GM12878 (cell line): ENCODE results near the gene CYBC1. TPM values are rescaled to one million over a fixed set of nuclear protein-coding genes. Genes with fewer than 3 reads are reported as not detected.

ENCODE experiments used
- ATAC-seq: fragments of 200-7000 bp; cut with Tn5 transposase; 3 replicates; pipeline ENCODE4 v1.9.1; 2020; ENCODE audit warnings: mild to moderate bottlenecking, moderate library complexity
- BruUV-seq: library from RNA; stranded (reverse); fragments of 400-500 nt; replicated peaks from 2 replicates; lab custom pipeline; 2021; lab: Mats Ljungman, UMichigan
- CTCF ChIA-PET: fragments of 300-600 bp; sonication (Branson Sonifier 250); formaldehyde crosslinking; extraction: SDS; loops from one replicate; lab custom pipeline; 2021; ENCODE audit warnings: inconsistent platforms; lab: Yijun Ruan, JAX
- POLR2A ChIA-PET: fragments of 350-600 bp; formaldehyde crosslinking; extraction: SDS; loops from one replicate; lab custom pipeline; 2021; ENCODE audit warnings: inconsistent platforms; lab: Charles Lee
- RAD21 ChIA-PET: fragments of 300-600 bp; sonication (Branson Sonifier 250); formaldehyde crosslinking; loops from one replicate; lab custom pipeline; 2023; ENCODE audit warnings: antibody characterized with exemption; ENCODE audit not compliant: unreplicated experiment; lab: Charles Lee
- SMC1A ChIA-PET: fragments of 300-600 bp; sonication (Branson Sonifier 250); formaldehyde crosslinking; loops from one replicate; lab custom pipeline; 2023; ENCODE audit not compliant: unreplicated experiment, uncharacterized antibody; lab: Charles Lee
- DNase-seq: peaks from one replicate; pipeline ENCODE4 v3.0.0-alpha.2; 2011; ENCODE audit warnings: low read depth, low spot score
- FAIRE-seq: peaks from 3 replicates; lab custom pipeline; 2011; peaks lifted over from hg19 to GRCh38; lab: Jason Lieb, UNC
- H2AFZ ChIP-seq: 2 replicates; pipeline ENCODE4 v1.6.0; 2011; ENCODE audit warnings: low read depth, low read length, control low read depth; ENCODE audit not compliant: control insufficient read depth
- H3K27ac ChIP-seq: 2 replicates; pipeline ENCODE4 v1.5.1; 2011; ENCODE audit warnings: control low read depth; ENCODE audit not compliant: control insufficient read depth, insufficient read depth
- H3K27me3 ChIP-seq, 2 experiments: replicated peaks in 1 of 2; 2 replicates each; pipeline versions ENCODE4 v1.6.0 to v1.6.1; 2011; ENCODE audit warnings: low read length in 1 of 2; ENCODE audit not compliant: control insufficient read depth in 2 of 2, insufficient read depth in 2 of 2
- H3K36me3 ChIP-seq, 2 experiments: 2 replicates each; pipeline ENCODE4 v1.5.1; 2011; ENCODE audit warnings: low read length in 1 of 2; ENCODE audit not compliant: control insufficient read depth in 2 of 2, insufficient read depth in 2 of 2
- H3K4me1 ChIP-seq: 2 replicates; pipeline ENCODE4 v1.6.1; 2011; ENCODE audit warnings: mild to moderate bottlenecking, low read length, moderate library complexity, mixed read lengths; ENCODE audit not compliant: control insufficient read depth, insufficient read depth
- H3K4me2 ChIP-seq: 2 replicates; pipeline ENCODE4 v1.6.0; 2011; ENCODE audit warnings: control low read depth; ENCODE audit not compliant: control insufficient read depth, insufficient read depth
- H3K4me3 ChIP-seq: fragments of 200-600 bp; sonication (generic); 2 replicates; pipeline ENCODE4 v1.5.1; 2016
- H3K79me2 ChIP-seq: 2 replicates; pipeline ENCODE4 v1.6.0; 2011; ENCODE audit warnings: low read length; ENCODE audit not compliant: control insufficient read depth, insufficient read depth
- H3K9ac ChIP-seq: 2 replicates; pipeline ENCODE4 v1.8.0; 2011; ENCODE audit warnings: low read length, control low read depth, mixed read lengths; ENCODE audit not compliant: control insufficient read depth, insufficient read depth
- H3K9me3 ChIP-seq: replicated peaks from 3 replicates; pipeline ENCODE4 v1.5.1; 2011; ENCODE audit warnings: mild to moderate bottlenecking, low read length; ENCODE audit not compliant: control insufficient read depth, insufficient read depth
- H4K20me1 ChIP-seq: 2 replicates; pipeline ENCODE4 v1.6.0; 2011; ENCODE audit not compliant: control insufficient read depth, insufficient read depth
- CTCF ChIP-seq, 3 experiments: IDR thresholded peaks in 2 of 3; conservative IDR thresholded peaks in 1 of 3; 2 replicates each; pipeline ENCODE4 v1.5.1; 2011; ENCODE audit warnings: low read depth in 3 of 3, low read length in 3 of 3, mild to moderate bottlenecking in 3 of 3, control low read depth in 2 of 3, moderate library complexity in 2 of 3, inconsistent platforms in 1 of 3, mixed read lengths in 1 of 3; ENCODE audit not compliant: control insufficient read depth in 2 of 3, insufficient read depth in 1 of 3; ENCODE audit errors: extremely low read depth in 1 of 3
- HSF1 ChIP-seq: fragments of 150-350 bp; IDR thresholded peaks from 2 replicates; pipeline ENCODE4 v1.6.1; 2014; ENCODE audit warnings: mild to moderate bottlenecking, low read depth, low read length
- WGBS: methylation state at CpG from one replicate; pipeline ENCODE4 v1.1.6; 2016; ENCODE audit warnings: low lambda C conversion rate; ENCODE audit not compliant: insufficient replicate concordance, insufficient coverage; ENCODE audit errors: missing lambda C conversion rate; 5-methylcytosine and 5-hydroxymethylcytosine counted together
- in situ Hi-C: fragments of 300-500 bp; cut with MboI; formaldehyde crosslinking; loops from 9 replicates; pipeline ENCODE4 v1.14.3; 2018; ENCODE audit warnings: mixed read lengths
- intact Hi-C: fragments of 100-400 bp; cut with micrococcal nuclease; formaldehyde crosslinking; loops from one replicate; pipeline ENCODE4 v1.14.2; 2022; ENCODE audit not compliant: unreplicated experiment
- polyA plus RNA-seq, 11 experiments: library from polyadenylated mRNA; depleted of rRNA in 4 of 11; unstranded in 6 of 11; stranded (reverse) in 5 of 11; fragments of >200 nt; fragmentation: Nextera tagmentation in 4 of 11; fragmentation: Illumina TruSeq in 1 of 11; extraction: Ambion mirVana in 4 of 11; extraction: Trizol in 1 of 11; gene quantifications; 1 replicate in 1 of 11; 2 replicates in 10 of 11; pipeline versions ENCODE4 v1.2.1 to v1.2.3, GENCODE V29; 2011 to 2016; ENCODE audit warnings: inconsistent platforms in 2 of 11, missing spikeins in 2 of 11, low read depth in 1 of 11
- total RNA-seq, 4 experiments: library from RNA; depleted of rRNA in 3 of 4; stranded (reverse); fragments of >200 nt in 3 of 4; fragmentation: Illumina TruSeq in 1 of 4; extraction: Trizol in 1 of 4; gene quantifications; 2 replicates each; pipeline versions ENCODE4 v1.2.1 to v1.2.3, GENCODE V29; 2013 to 2021

CYBC1 gene
- total and polyA plus RNA-seq, 10 of the 15 experiments (the other 5 are each of a cell fraction or from before 2014, with no cell fraction given): 4.2 to 162 (median 133) TPM

DNA sequence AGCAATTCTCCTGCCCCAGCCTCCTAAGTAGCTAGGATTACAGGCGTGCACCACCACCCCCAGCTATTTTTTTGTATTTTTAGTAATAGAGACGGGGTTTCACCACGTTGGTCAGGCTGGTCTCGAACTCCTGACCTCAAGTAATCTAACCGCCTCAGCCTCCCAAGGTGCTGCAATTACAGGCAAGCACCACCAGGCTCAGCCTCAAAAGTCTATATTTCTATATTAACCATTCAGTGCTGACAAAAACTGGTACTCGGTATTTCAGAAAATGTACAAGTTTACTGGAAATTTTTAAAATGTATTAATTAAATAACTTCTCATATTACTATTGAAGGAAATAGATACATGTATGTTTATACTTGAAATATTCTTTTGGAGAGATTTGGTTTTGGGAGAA, 33.8 kb downstream of the CYBC1 start:
- no peak overlapping the region for H2AFZ ChIP-seq
- no peak overlapping the region for H3K9ac ChIP-seq
- intact Hi-C loops: no loop called here
- ChIA-PET POLR2A (interaction anchor here (0.7 to 1.0 kb wide), 4 partner anchors 31 to 124 kb away, joined by 3 to 4 read pairs (median 3); no protein-coding TSS in a partner anchor), CTCF (interaction anchor here (0.6 to 1.9 kb wide), 6 partner anchors 59 to 137 kb away, joined by 3 to 13 read pairs (median 5); no protein-coding TSS in a partner anchor), SMC1A (interaction anchor here (1.3 to 1.4 kb wide), 3 partner anchors 46 to 205 kb away, joined by 3 to 7 read pairs (median 3); no protein-coding TSS in a partner anchor), RAD21 (interaction anchor here (0.7 to 1.5 kb wide), 3 partner anchors 64 to 71 kb away, joined by 3 to 5 read pairs (median 3); no protein-coding TSS in a partner anchor)
- in situ Hi-C loops: no loop called here
- no peaks in the 10 kb centered on the region for H3K27me3 ChIP-seq
- FAIRE-seq: no peak
- H3K36me3 ChIP-seq: no peaks in the 10 kb centered on the region; a peak in 1 of 4 replicates
- TF ChIP-seq CTCF (IDR thresholded peaks at IDR 0.05 in 2 of 3, conservative IDR thresholded peaks at IDR 0.05 in 1 of 3; ENCODE audit: control insufficient read depth in 2 of 3, extremely low read depth in 1 of 3, insufficient read depth in 1 of 3, low read depth in 3 of 3, low read length in 3 of 3) (peak in 1 of 3 experiments; percentile 18; a peak in 1 of 6 replicates), HSF1 (no peak)
- peaks cover 2% of the 10 kb centered on the region; the same call in 1 of the 2 replicates for H3K79me2 ChIP-seq
- 80% methylated on average over 6 of the region's 6 CpGs for WGBS
- no peak overlapping the region for H3K4me3 ChIP-seq
- 0 out of 2 replicates have a peak, but pooled peaks cover 5% of the 10 kb centered on the region for H3K4me1 ChIP-seq
- no peak for ATAC-seq
- H3K9me3 ChIP-seq: no peaks in the 10 kb centered on the region
- H4K20me1 ChIP-seq: peaks cover 5% of the 10 kb centered on the region
- BruUV-seq: no TSS peak
- DNase-seq: no peak
- H3K27ac ChIP-seq: no peak overlapping the region
- H3K4me2 ChIP-seq: no peak overlapping the region
